ENCODE data around the gene CPE.
A peak's percentile ranks its signal among the peaks of the same experiment; 100 is the strongest.
"Not testable (repeated sequence)": the region's sequence is repeated elsewhere in the genome, so short reads cannot be mapped to it uniquely, and the experiment has no call there.

The CPE gene

GRCh38 chr4:165378745-165379677 lies at the start of gene CPE:
CPE (plus strand) TSS chr4:165379008; CDS start chr4:165379222, 214 bp downstream.
- DNase-seq (ENCODE audit: low spot score), result peak; percentile 75

- peak; percentile 37 for DNase-seq (ENCODE audit: low spot score)
Measured at GRCh38 chr4:165330071-165330470, 48.7 kb upstream of the CPE start.

GRCh38 chr4:165330666-165331065 lies 48.1 kb upstream of the CPE start:
- DNase-seq (ENCODE audit: low spot score), result no peak

- DNase-seq (ENCODE audit: low spot score), result peak; percentile 27
Measured at GRCh38 chr4:165331359-165331758, 47.4 kb upstream of the CPE start.

GRCh38 chr4:165331823-165332222 lies 47.0 kb upstream of the CPE start:
- no peak for DNase-seq (ENCODE audit: low spot score)

GRCh38 chr4:165332502-165332901 lies 46.3 kb upstream of the CPE start:
- DNase-seq (ENCODE audit: low spot score), result peak; percentile 43

GRCh38 chr4:165335163-165335703 lies 43.6 kb upstream of the CPE start:
- no peak for DNase-seq (ENCODE audit: low spot score)

- DNase-seq (ENCODE audit: low spot score), result no peak
Measured at GRCh38 chr4:165336743-165337142, 42.1 kb upstream of the CPE start.

- DNase-seq (ENCODE audit: low spot score), result not testable (repeated sequence)
Measured at GRCh38 chr4:165342340-165342739, 36.5 kb upstream of the CPE start.

- DNase-seq (ENCODE audit: low spot score), result peak; percentile 40
Measured at GRCh38 chr4:165343353-165344191, 35.2 kb upstream of the CPE start.

GRCh38 chr4:165345666-165346417 lies 33.0 kb upstream of the CPE start:
- DNase-seq (ENCODE audit: low spot score), result no peak

GRCh38 chr4:165347647-165348569 lies 30.9 kb upstream of the CPE start:
- no peak for DNase-seq (ENCODE audit: low spot score)

- DNase-seq (ENCODE audit: low spot score), result no peak
Measured at GRCh38 chr4:165351359-165352130, 27.3 kb upstream of the CPE start.

GRCh38 chr4:165355900-165356300 lies 22.9 kb upstream of the CPE start:
- DNase-seq (ENCODE audit: low spot score), result peak; percentile 81

GRCh38 chr4:165359506-165359905 lies 19.3 kb upstream of the CPE start:
- DNase-seq (ENCODE audit: low spot score), result no peak

GRCh38 chr4:165360041-165360695 lies 18.6 kb upstream of the CPE start:
- no peak for DNase-seq (ENCODE audit: low spot score)

- no peak for DNase-seq (ENCODE audit: low spot score)
Measured at GRCh38 chr4:165360985-165361670, 17.7 kb upstream of the CPE start.

- DNase-seq (ENCODE audit: low spot score), result no peak
Measured at GRCh38 chr4:165361810-165362209, 17.0 kb upstream of the CPE start.
